Colonic mucosa (tissue), 4 donors: ENCODE measurements around the gene NT5DC1. TPM values are rescaled to one million over a fixed set of nuclear protein-coding genes. Genes with fewer than 3 reads are reported as not detected.

Experiments used
- DNase-seq: peaks from one replicate; pipeline ENCODE4 v3.0.0-alpha.2; 2020
- H3K27ac ChIP-seq: fragments of 200-600 bp; one replicate; pipeline ENCODE4 v1.8.0; 2021
- H3K27me3 ChIP-seq: fragments of 200-600 bp; one replicate; pipeline ENCODE4 v1.8.0; 2021
- H3K36me3 ChIP-seq: fragments of 200-600 bp; one replicate; pipeline ENCODE4 v1.8.0; 2021
- H3K4me1 ChIP-seq: fragments of 200-600 bp; one replicate; pipeline ENCODE4 v1.8.0; 2021; ENCODE audit warnings: mild to moderate bottlenecking
- H3K4me3 ChIP-seq: fragments of 200-600 bp; one replicate; pipeline ENCODE4 v1.8.0; 2021
- H3K9ac ChIP-seq, 2 donors: one replicate each; pipeline ENCODE4 v1.7.0; 2013; ENCODE audit warnings: control low read depth in 2 of 2, low read depth in 2 of 2, low read length in 2 of 2
- H3K9me3 ChIP-seq: fragments of 200-600 bp; one replicate; pipeline ENCODE4 v1.8.0; 2021
- intact Hi-C: fragments of 100-400 bp; cut with DNase I; formaldehyde crosslinking; loops from one replicate; pipeline ENCODE4 v1.14.1; 2022
- total RNA-seq, 2 donors: library from RNA; stranded (reverse); fragmentation: NEBNext Ultra II Directional in 1 of 2; extraction: Animal tissue kit (Norgen Biotek cat#: 25700) in 1 of 2; gene quantifications; one replicate each; pipeline ENCODE4 v1.2.1, GENCODE V29; 2021
- TF ChIP-seq, protein P1 (sequence below): fragments of 200-600 bp; IDR thresholded peaks from one replicate; pipeline ENCODE4 v1.8.0; 2022; ENCODE audit warnings: antibody characterized with exemption, mild to moderate bottlenecking
- donor health status: healthy.
- donor health status: DM: no; HTN: no; CAD: no.
- donor health status: DM: no; HTN: no; CAD: no.

Gene NT5DC1
- total RNA-seq, 2 donors from 2014 or later, result 49.8 to 50.1 TPM

DNA sequence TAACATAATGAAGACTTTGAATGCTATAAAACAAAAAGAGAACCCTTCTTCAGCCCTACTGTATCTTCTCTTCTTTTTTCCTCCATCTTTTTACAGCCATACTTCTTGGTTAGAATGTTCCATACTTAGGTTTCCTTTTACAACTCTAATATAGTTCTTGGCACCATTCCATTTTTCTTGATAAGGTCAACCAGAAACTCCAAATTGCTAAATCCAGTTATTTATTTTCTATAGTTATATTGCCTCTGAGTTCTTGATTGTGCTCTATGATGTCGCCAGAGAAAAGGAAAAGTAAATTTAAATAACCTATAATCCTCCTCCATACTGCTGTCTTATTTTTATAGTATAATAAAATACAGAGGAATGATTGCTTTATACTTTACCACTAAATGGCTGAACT, 52.0 kb downstream of the NT5DC1 start:
- no peak for DNase-seq
- Histone ChIP-seq H3K4me3 (no peak overlapping the region), H3K9me3 (no peaks in the 10 kb centered on the region), H3K27ac (no peak overlapping the region), H3K4me1 (no peaks in the 10 kb centered on the region), H3K36me3 (no peaks in the 10 kb centered on the region), H3K9ac (no peak overlapping the region), H3K27me3 (no peaks in the 10 kb centered on the region)
- TF ChIP-seq, protein P1, sequence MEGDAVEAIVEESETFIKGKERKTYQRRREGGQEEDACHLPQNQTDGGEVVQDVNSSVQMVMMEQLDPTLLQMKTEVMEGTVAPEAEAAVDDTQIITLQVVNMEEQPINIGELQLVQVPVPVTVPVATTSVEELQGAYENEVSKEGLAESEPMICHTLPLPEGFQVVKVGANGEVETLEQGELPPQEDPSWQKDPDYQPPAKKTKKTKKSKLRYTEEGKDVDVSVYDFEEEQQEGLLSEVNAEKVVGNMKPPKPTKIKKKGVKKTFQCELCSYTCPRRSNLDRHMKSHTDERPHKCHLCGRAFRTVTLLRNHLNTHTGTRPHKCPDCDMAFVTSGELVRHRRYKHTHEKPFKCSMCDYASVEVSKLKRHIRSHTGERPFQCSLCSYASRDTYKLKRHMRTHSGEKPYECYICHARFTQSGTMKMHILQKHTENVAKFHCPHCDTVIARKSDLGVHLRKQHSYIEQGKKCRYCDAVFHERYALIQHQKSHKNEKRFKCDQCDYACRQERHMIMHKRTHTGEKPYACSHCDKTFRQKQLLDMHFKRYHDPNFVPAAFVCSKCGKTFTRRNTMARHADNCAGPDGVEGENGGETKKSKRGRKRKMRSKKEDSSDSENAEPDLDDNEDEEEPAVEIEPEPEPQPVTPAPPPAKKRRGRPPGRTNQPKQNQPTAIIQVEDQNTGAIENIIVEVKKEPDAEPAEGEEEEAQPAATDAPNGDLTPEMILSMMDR, result no peak
- intact Hi-C loops, result no loop called here

DNA sequence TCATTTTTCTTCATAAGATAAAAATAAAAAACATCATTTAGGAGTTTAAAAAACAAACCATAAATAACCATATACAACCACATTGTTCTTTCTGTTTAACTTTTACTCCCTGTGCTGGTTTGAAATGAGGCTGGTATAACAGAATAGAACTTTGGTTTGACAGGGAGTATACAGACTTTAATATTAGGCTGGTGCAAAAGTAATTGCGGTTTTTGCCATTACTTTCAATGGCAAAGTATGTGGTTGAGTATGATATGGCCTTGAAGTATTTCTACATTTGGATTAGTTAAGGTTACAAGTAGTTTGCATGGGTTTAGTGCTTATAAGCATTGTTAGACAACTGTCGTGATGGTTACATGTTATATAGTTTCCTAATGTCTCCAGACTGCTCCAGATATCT, 54.2 kb downstream of the NT5DC1 start:
- Histone ChIP-seq H3K9me3 (no peaks in the 10 kb centered on the region), H3K27ac (no peak overlapping the region), H3K4me3 (no peak overlapping the region), H3K4me1 (no peaks in the 10 kb centered on the region), H3K36me3 (no peaks in the 10 kb centered on the region), H3K27me3 (no peaks in the 10 kb centered on the region), H3K9ac (no peak overlapping the region)
- TF ChIP-seq, protein P1, result no peak
- no peak for DNase-seq
- intact Hi-C loops, result no loop called here

DNA sequence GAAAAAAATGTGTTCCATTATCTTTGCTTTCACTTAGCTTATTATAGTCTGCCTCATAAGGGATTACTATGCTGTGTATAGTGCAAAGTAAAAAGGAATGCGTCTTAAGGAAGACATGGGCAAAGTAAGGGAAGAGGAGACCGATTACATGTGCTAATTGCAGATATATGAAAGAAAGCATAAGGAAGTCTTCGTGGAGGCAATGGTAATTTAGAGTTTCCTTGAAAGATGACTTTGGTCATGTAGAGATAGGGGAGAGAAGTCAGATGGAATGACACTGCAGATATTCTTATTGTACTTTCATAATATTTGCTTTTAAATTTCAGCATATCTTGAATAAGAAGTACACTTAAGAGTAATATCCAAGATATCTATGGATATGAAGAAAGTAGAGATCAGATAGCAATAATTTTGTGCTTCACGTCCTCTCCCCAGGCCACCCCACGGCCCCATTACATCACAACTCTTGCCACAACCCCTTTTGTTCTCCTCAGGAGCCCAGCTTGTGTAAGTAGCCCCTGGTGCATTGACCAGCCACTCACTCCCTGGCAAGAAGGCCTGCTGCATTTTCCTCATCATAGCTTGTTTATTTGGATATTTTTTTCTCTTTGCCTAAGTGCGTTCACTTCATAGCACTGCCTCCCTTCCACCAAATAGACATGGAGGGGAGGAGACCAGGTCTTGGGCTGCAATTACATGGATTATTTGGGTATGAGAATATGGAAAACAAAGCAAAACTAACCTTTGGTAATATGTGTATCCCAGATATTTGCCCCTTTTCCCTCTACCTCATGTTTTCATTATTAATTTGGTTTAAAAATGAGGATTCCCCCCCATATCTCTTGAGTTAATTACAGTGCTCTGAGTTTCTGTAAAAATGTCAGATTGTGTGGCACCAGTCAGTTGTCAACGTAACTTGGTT, 56.0 kb downstream of the NT5DC1 start:
- TF ChIP-seq, protein P1, result no peak
- Histone ChIP-seq H3K9ac (no peak overlapping the region), H3K27ac (no peak overlapping the region), H3K4me1 (no peaks in the 10 kb centered on the region), H3K36me3 (no peaks in the 10 kb centered on the region), H3K9me3 (no peaks in the 10 kb centered on the region), H3K4me3 (no peak overlapping the region), H3K27me3 (no peaks in the 10 kb centered on the region)
- no peak for DNase-seq
- intact Hi-C loops, result no loop called here

DNA sequence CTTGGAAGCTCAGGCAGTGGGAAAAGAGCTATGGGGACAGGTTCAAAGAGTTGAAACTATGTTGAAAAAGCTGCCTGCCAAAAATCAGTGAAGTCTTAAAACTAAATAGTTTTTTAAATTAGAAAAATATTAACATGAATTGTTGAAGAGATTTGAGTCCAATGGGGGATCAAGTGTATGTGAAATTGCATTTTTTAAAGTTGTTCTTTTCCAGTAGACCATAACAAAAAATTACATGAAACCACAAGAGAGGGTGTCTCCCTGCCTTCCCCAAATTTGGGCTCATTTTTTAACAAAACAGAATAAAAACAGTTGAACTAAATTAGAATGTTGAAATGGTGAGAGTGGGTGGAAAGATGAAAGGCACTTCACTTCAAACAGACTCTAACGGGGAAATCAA, 56.7 kb downstream of the NT5DC1 start:
- TF ChIP-seq, protein P1, result no peak
- intact Hi-C loops, result no loop called here
- Histone ChIP-seq H3K9me3 (no peaks in the 10 kb centered on the region), H3K4me1 (no peaks in the 10 kb centered on the region), H3K27me3 (no peaks in the 10 kb centered on the region), H3K36me3 (no peaks in the 10 kb centered on the region), H3K27ac (no peak overlapping the region), H3K4me3 (no peak overlapping the region), H3K9ac (no peak overlapping the region)
- no peak for DNase-seq

DNA sequence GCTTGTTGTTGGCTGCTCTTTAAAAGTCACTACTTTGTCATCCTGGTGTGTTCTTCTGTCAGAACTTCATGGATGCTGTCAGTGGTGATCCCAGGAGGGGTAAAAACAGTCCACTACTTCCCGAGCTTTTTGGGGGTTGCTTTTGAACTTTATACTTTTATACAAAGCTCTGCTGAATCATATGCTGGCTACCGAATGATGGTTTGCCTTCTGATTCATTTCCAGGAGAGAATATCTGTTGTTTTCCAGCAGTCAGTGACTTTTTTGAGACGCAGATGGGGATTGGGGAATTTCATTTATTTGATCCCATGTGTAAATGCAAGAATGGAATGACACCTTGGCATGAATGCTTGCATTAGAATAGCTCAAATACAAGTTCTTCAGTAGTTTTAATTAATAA, 58.0 kb downstream of the NT5DC1 start:
- no peak overlapping the region for H3K27ac ChIP-seq
- no peaks in the 10 kb centered on the region for H3K36me3 ChIP-seq
- no peak overlapping the region for H3K9ac ChIP-seq
- H3K4me3 ChIP-seq, result no peak overlapping the region
- TF ChIP-seq, protein P1, result no peak
- H3K4me1 ChIP-seq, result no peaks in the 10 kb centered on the region
- intact Hi-C loops, result no loop called here
- DNase-seq, result no peak
- H3K9me3 ChIP-seq, result no peaks in the 10 kb centered on the region
- H3K27me3 ChIP-seq, result no peaks in the 10 kb centered on the region
